Activated T-cell treated with anti-CD3 and anti-CD28 coated beads, Interleukin-2, amount 50 U/mL, for 48 hours (primary cell): ENCODE data around the gene RHBDD1.
A peak's percentile ranks its signal among the peaks of the same experiment; 100 is the strongest.
"Not testable (repeated sequence)": the region's sequence is repeated elsewhere in the genome, so short reads cannot be mapped to it uniquely, and the experiment has no call there.

Experiments used
- DNase-seq, 2 experiments: peaks; one replicate each; pipeline ENCODE4 v3.0.0-alpha.2; 2020

Gene RHBDD1

DNA sequence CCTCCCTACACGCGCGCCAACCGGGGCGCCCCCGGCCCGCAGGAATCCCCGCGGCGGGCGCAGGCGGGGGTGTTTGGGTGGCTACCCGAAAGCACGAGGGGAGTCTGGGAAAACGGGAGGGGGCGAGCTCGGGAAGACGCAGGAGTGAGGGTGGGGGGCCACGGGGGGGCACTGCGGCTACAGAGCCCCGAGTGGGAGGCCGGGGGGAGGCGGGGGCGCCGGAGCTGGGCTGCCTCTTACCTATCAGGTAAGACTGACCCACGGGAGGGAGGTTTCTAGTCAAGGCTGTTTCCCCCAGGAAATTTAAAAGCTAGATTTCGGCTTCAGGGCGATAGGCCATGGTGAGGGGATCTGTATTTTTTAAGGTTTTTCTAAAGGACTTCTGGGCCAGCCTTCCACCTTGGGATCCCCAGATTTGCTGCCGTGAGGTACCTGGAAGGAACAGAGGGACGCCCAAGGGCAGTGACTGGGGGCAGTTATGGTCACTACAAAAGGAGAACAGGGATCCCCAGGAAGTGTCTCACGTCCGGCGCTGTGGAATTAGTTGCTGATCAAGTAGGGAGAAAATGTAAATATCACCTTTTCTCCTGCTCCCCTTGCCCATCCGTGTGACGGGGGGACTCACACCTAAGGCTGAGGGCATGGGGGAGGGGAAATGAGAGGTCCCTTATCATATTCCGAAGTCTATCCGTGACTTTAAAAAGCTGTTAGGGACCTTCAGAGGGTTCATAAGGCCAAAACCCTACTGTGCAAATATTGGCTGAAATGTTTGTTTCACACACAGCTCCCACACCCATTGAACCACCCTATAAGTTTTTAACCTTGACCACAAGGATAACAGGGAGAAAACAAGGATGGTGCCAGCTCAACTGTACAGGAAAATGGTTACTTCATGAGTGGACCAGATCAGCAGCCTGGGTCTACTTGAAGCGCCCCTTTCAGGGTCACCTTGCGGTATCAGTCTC is 35.6 kb upstream of the RHBDD1 start:
- DNase-seq = peak; percentile 41 to 42

DNA sequence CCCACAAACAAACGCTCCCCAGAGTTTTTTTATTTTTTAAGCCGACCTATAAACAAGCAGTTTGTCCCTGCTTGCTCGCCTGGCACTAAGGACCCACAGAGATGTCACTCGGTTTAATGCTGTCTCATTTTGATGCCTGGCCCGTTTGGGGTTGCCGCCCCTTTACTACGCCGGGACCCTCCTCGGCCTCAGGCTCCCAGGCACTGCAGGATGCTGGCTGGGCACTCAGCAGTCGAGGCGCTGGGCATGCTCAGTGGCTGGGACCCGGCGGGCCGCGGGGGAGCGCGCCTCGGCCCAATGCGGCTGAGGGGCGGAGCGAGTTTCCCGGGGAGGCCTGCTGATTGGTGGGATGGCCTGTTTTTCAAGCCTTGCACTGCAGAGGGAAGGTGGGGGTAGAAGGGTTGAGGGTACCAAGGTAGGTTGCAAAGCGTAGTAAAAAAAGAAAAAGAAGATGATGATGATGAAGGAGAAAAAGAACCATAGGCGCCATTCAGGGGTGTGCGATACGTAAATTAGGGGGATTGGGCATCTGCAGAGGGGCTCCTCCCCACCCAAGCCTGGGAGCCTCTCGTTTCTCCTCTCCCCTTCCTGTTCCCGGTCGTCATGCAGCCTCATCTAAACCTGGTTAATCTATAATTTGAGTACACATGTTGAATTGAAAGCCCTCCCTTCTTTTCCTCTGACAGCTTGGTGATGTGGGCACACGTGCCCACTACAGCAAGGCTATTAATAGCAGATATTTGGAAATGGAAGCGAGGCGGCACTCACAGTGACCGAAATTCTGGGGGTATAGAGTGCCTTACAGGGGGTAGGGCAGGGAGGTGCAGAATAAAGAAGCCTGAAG is 34.7 kb upstream of the RHBDD1 start:
- DNase-seq = peak; percentile 90 to 92

DNA sequence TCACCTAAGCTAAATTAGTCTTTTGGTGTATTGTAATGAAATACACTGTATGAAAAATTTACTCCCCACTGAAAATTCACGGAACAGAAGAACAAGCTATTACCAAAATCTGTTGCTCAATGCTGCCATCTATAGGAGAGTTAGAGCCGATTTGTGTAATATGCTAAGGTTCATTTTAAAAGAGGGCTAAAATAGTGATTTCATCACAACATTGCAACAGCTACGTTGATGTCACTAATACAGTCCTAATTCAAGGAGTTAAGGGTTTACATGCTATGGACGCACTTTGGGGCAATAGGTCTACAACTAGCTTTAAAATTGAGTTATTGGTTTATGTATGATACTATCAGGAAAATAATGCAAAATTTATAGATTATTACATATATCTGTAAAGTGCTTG is 33.3 kb upstream of the RHBDD1 start:
- DNase-seq = no peak

DNA sequence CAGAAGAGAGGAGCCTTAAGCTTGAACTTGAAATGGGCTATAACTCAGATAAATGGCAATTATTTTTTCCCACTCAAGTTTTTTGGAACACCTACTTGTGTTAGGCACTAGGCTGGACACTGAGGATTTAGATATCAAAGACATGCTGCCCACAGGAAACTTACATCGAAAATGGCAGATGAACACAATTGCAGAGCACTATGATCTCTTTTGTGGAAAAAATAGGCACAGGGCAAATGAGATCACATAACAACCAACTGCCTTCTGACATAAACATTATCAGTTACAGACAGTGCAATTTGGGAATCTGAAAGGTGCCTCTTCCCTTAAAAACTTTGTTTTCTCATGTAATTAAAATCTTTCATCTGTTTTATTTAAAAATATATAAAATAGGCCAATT is 32.4 kb upstream of the RHBDD1 start:
- DNase-seq = no peak

DNA sequence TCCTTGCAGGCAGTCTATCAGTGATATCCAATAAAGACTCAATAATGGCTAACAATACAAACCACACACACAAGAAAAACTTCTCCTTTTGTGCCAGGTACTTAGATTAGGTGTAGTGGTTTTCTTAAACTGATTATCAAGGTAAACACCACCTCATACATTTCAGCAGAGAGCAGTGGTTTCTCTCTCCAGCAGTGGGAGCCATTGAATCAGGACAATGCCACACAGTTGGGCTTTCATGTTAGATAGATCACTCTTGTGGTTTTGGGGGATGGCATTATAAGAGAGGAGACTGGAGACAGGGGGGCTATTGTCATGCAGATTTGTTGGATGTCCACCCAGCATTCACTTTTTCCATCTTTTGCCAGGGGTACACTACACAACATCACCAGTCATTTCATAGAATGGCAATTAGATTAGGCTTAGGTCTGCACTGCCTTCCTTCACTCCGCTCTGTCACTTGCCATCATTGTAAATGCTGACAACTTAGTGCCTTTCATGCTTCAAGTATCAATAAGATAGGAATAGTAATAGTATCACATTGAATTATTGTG is 22.6 kb upstream of the RHBDD1 start:
- no peak for DNase-seq

DNA sequence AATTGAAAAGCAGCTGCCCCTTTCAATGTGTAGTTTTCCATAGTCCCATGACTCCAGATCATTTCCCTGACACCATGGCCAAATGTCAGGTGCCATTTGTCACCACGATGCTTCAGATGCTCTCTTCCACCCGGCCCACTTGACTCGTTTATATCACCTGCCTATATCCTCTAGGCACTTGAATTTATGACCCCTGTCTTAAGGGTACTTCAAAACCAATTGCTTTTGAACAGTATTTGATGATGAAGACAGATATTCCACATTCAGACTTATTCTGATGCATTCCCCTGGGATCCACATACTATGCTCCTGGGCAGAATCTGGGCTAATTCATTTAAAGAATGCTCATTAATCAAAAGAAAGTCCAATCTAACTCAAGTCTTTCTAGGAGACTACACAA is 16.9 kb upstream of the RHBDD1 start:
- DNase-seq = no peak

DNA sequence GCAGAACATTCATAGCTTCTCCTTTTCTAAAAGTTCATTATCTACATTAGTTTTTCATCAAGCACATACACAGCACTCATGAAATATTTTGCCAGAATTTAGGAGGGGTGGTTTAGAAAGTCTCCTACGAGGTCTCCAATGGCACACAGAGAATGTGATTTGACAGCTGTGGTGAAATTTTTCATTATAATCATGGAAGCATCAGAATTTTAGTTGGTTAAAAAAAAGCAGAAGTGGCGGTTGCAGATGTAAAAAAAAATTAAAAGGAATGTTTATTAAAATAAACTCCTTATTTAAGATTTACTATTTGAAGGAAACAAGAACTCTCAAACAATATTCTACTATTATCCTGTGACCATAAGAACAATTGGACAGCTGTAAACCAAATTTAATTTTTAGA is 10.8 kb upstream of the RHBDD1 start:
- no peak for DNase-seq

DNA sequence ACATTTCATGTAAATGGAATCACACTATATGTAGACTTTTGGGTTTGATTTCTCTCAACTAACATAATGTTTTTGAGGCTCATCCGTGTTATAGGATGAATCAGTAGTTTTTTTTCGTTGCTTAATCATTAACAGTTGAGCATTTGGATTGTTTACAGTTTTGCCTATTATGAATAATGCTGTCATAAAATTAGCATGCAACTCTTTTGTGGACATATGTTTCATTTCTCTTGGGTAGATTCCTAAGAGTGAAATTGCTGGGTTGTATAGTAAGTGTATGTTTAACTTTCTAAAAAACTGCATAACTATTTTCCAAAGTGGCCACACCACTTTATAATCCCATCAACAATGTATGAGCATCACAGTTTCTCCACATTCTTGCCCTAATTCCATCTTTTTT is 7.7 kb upstream of the RHBDD1 start:
- DNase-seq = no peak

DNA sequence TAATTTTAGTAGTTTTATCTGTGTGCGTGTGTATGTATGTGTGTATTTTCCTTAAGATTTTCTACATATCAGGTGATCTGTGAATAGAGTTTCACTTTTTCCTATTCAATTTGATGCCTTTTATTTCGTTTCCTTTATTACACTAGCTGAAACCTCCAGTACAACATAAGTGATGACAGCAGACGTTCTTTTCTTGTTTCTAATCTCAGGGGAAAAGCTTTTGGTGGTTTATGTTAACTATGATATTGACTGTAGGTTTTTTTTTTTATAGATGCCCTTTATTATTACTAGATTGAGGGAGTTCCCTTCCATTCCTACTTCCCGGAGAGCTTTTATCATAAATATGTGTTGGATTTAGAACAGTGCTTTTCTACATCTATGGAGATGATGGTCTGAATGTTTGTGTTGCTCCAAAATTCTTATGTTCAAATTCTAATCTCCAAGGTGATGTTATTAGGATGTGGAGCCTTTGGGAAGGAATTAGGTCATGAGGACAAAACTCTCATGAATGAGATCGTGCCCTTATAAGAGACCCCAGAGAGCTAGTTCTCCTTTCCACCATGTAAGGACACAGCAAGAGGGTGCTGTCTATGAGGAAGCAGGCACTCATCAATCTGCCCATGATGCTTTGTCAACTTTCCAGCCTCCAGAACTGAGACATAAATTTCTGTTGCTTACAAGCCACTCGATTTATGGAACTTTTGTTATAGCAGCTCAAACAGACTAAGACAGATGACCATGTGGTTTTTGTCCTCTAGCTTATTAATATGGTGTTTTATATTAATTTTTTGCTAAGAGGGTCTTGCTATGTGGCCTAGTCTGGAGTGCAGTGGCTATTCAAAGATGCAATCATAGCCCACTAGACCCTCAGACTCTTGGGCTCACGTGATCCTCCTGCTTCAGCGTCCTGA is 5.9 kb upstream of the RHBDD1 start:
- no peak for DNase-seq

DNA sequence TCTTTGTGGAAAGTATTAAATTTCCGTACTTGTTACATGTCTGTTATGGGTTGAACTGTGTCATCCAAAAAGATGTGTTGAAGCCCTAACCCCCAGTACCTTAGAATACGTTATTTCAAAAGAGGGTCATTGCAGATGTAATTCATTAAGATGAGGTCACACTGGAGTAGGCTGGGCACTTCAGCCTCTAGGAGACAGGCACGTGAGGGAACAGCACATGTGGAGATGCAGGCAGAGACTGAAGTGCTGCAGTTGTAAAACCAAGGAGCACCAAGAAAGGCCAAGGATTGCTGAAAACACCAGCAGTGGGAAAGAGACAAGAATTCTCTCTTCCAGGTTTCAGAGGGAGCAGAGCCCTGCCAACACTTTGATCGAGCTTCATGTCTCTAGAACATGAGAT is 4.6 kb upstream of the RHBDD1 start:
- no peak for DNase-seq

DNA sequence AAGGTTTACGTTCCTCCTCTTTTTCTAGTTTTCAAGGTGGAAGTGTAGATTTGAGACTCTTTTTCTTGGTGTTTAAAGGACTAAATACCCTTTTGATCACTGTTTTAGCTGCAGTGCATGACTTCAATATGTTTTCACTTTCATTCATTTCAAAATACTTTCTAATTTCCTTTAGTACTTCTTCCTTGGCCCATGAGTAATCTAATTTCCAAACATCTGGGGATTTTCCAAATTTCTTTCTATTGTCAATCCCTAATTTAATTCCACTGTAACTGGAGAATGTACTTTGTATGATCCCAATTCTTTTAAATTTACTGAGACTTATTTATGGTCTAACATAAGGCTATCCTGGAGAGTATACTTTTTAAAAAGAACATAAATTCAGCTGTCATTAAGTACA is 3.8 kb upstream of the RHBDD1 start:
- no peak for DNase-seq

DNA sequence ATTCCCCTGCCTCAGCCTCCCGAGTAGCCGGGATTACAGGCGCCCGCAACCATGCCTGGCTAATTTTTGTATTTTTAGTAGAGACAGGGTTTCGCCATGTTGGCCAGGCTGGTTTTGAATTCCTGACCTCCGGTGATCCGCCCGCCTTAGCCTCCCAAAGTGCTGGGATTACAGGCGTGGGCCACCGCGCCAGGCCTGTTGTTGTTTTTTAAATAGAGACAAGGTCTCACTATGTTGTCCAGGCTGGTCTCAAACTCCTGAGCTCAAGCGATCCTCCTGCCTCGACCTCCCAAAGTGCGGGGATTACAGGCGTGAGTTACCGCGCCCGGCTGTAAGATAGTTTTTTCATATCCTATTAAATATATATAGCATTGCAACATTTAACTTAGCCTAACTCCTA is 974 bp upstream of the RHBDD1 start:
- peak in 1 of 2 experiments; percentile 21 for DNase-seq

DNA sequence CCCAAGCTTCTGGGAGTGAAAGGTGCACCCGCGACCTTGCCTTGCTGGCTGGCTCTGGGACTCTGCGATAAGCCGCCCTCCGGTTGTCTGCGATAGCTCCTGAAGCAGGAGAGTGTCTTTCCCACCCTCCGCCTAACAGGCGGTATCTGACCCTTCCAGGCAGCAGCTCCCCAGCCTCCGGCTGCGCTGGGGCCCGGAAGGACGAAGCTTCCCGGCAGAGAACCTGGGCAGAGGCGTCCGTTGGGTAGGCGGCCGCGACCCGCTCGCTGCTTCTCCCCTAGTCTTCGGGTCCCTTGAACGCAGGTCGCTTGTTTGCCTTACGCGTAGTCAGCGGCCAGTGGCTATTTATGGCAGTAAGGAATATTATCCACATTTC is 446 bp upstream of the RHBDD1 start:
- DNase-seq = no peak

DNA sequence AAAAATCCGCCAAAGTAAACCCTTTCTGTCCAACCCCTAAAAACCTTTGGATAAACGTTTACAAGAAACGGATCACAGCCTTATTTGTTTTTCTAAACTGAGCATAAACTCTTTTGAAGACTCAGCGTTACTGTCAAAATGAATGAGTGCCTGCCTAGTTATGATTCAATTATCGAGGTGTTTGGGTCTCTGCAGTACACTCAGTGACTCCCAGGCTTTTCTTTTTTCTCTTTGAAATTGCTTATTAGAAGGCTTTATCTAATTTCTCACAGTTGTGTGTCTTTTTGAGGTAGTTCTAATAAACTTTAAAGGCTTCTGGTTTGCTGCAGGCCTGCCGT is 663 bp downstream of the RHBDD1 start:
- no peak for DNase-seq

DNA sequence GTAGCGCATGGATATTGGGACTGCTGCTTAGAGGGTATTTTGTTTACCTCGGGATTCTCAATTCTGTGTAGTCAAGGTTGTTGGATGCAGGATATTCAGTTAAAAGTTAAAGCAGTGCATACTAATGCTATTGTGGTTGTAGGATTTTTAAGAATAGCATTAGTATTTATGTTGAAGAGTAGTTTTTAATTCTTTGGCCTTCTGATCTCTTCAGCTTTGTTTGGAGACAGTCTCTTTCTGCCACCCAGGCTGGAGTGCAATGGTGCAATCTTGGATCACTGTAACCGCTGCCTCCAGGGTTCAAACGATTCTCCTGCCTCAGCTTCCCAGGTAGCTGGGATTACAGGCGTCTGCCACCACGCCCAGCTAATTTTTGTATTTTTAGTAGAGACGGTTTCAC is 1.5 kb downstream of the RHBDD1 start:
- DNase-seq = peak in 1 of 2 experiments; percentile 18

DNA sequence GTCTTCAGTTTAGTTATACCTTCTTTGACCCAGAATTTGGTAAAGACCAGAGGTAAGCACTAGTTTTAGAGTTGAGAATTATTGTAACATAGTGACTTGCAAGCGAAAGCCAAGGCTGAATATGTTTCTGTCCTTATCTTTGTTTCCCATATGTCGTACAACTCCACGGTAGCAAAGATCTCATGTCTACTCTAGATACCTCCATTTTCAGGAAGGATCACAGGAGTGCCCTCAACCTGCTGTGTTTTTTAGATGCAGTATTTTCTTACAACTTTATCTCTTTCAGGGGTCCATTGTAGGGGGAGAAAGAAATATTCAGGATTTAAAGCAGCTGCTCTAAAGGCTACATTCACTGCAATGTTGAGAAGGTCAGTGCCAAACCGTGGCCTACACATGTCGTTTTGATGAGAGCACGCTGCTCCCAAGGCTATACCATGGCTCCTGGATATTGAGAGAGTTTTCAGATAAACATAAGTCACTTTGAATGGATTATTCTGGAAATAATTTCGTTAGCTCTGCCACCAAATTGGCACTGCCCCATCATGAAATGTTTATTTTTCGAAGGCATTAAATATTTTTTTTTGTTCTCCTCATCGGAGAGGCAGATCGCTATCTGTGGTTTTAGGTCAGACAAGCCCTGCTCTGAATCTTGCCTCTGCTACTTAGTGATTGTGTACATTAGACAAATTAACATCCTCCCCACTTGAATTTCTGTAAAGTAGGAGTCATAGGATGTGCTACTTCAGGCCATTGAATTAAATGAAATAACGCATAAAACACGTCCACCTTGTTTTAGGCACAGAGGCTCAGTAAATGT is 2.1 kb downstream of the RHBDD1 start:
- DNase-seq = no peak

DNA sequence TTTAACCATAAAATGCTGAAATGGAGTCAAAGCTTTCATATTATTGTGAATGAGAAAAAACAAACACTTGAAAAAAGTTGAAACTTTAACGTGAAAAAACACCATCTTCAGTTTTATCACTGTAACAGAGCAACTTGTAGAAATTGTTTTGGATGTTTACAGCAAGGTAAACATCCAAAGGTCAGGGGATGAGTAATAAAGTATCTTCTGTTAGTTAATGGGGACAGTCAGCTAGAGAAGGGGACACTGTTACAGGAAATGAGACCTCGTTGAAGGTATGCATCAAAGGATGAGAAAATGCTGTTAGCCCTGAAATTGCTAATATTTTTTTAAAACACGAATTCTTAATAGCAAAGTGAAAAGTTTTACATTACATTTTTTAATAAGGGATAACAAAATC is 2.9 kb downstream of the RHBDD1 start:
- DNase-seq = no peak

DNA sequence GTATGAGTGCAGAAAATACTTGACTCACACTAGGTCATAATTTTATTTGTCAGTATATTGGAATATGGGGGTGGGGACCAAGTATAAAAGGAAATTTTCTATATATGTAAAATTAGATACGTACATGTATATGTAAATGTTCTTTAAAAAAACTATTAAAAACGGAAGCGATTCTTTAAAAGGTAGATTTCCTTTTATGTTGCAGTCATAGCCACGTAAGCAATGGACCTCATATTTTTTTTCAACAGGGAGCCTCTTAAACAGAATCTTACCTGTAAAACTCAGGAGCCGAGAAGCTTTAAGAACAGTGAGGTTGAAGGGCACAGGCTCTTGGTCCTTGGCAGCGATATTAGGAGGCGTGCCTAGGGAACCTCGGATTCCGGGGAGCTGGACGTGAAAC is 3.3 kb downstream of the RHBDD1 start:
- no peak for DNase-seq

DNA sequence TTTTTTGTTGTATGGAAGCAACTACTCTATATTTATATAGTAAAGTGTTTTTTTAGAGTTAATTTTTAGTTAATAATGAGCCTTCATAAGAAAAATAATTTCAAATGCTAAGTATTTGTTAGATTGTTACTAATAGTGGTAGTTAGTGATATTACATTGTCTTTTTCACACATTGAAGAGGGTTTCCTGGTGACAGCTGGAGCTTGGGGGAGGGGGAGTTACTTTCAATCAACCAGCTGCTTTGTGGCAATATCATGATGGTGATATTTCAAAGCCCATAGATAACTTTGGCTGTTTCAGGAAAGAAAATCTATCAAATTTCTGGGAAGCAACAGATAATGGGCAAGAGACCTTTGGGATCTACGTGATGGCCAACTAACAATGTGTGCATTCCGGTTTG is 4.1 kb downstream of the RHBDD1 start:
- DNase-seq = no peak

DNA sequence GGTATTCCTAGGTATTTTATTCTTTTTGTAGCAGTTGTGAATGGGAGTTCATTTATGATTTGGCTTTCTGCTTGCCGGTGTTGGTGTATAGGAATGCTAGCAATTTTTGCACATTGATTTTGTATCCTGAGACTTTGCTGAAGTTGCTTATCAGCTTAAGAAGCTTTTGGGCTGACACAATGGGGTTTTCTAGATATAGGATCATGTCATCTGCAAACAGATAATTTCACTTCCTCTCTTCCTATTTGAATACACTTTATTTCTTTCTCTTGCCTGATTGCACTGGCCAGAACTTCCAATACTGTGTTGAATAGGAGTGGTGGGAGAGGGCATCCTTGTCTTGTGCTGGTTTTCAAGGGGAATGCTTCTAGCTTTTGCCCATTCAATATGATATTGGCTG is 7.1 kb downstream of the RHBDD1 start:
- not testable (repeated sequence) for DNase-seq

DNA sequence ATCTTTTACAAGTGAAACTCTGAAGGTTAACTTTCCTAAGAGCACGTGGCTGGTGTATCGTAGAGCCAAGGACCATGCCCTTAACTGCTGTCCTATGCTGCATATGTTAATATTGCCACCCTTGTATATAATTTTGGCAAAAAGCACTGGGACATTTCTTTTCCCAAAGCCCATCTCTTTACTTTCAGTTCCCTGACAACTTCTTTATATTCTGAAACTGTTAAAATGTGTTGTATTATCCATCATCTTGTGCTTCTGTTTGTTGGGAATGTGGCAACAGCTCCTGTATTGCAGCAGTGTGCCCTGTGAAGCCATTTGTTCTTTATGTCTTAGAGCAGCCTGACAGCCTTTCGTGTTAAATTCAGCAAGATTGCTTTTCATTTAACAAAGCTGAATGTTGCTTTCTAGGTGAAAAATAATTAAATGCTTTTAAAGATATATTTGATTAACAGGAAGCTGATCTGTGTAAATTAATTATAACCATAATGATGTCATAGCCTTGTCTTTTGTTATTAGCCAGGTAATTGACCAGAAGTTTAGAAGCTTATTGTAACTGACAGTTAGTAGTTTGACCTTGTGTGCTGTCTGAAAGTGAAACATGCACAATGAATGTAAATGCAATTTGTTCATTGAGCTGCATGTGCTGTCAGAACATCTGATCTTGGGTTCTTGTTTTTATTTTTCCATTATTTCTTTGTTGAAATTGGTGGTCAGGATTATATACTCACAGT is 9.7 kb downstream of the RHBDD1 start:
- DNase-seq = no peak
